GM21390 (cell line): Measurements from ENCODE around the gene RALGPS1.

Source experiments
- ATAC-seq: cut with Tn5 transposase; IDR thresholded peaks from one replicate; pipeline ENCODE4 v1.9.1; 2021; ENCODE audit not compliant: unreplicated experiment

The RALGPS1 gene

DNA sequence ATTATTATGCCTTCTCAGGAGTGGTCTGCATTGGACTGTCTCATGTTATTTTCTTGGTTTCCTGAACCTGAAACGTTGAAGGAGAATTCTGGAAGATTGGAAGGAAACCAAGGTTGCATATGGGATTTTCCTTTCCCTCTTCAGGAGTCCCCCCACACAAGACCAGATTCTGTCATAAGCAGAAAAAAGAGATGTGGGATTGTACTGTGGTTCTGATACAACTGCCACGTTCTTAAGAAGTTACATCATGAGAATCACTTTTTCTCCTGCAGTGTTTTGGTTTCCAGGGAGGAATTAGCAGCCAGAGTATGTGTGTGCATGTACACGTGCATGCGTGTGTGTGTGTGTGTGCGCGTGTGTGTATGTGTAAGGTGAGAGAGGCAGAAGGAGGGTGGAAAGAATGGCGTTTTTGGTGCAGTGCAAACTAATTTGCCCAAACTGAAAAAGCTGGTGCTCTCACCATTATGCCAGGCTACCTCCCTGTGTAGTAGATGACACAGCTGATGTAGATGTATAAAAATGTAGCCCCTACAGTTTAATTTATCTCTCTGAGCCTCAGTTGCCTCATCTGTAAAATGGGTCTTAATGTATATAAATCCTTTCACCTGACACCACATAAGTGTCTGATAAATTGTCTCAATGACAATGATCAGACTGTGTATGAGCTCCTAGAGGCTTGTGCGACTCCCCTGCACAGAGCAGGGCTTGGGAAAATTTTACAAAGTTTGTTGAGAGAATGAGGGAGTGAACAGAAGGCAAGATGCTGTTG lies 38.6 kb downstream of the RALGPS1 start:
- ATAC-seq: no peak

DNA sequence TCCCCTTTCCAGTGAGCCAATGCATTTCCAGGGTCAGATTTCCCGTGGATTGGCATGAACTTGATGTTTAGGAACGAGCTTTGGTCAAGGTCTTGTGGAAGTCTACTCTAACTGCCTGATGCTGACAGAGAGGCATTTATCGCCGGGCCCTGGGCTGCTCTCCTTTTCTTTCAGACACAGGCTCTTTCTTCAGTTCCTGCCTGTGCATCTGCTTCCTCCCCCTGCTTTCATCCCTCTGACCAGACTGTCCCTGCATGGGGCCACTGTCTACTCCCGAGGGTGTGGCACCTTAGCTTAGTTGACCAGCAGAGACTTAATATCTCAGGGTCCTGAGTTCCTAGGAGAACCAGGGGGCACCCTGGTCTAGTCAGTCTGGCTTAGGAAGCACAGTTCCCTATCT lies 41.2 kb downstream of the RALGPS1 start:
- no peak for ATAC-seq

DNA sequence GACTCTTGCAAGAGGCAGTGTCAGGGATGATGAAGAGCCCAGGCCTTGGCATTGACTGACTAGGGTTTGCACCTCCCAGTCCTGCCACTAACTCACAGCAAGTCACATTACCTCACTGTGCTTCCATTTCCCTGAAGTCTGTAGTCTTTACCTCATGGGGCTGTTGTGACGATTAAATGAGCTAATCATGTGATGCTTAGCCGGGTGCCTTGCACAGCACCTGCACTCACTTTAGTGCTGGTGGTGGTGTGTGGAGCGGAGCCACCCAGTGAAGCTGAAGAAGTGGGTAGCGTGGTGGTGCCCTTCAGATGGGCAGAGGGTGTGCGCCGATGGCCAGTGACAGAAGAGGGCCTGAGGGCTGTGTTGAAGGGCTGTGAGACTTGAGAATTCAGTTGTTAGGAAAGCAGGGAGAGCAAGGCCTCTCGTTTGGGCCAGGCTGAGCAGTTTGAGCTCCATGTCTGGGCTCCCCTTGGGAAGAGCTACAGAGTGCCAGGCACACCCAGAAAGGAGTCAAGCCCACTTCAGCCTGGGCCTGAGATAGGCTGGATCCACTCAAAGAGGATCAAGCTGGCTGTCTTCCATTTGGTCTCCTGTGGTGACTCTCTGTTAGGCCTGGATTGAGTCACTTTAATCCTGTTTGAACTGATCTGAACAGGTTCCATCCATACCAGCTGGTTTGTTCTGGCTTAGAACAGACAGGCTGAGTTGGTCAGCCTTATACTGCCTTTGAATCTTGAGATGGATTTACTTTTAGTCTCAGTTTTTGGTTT lies 42.5 kb downstream of the RALGPS1 start:
- ATAC-seq: no peak

DNA sequence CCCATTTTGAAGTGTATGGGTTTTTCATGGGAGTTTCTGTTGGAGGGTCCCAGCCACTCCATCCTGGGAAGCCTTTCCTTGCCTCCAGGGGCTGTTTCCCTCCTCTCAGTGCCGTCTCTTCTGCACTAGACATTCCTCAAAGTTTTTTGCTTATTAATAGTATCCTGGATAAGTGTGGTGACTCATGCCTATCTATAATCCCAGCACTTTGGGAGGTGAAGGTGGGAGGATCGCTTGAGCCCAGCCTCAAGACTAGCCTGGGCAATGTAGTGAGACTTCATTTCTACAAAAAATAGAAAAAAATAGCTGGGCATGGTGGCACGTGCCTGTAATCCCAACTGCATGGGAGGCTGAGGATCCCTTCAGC lies 43.1 kb downstream of the RALGPS1 start:
- ATAC-seq: no peak

DNA sequence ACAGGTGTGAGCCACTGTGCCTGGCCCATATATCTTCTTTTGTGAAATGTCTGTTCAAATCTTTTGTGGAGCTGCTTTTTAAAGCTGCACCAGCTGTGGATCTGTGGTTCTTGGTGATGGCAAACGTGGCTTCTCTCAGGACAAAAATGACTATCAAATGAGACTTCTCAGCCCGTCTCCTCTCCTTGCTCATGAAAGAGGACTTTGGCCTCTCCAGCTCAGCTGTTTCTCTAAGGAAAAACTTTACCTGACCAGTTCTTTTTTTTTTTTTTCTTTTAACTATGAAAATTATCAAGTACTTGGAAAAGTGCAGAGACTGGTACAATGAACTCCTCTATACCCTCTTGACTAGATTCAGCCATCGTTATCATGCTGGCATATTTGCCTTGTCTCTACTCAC lies 44.8 kb downstream of the RALGPS1 start:
- ATAC-seq: no peak

DNA sequence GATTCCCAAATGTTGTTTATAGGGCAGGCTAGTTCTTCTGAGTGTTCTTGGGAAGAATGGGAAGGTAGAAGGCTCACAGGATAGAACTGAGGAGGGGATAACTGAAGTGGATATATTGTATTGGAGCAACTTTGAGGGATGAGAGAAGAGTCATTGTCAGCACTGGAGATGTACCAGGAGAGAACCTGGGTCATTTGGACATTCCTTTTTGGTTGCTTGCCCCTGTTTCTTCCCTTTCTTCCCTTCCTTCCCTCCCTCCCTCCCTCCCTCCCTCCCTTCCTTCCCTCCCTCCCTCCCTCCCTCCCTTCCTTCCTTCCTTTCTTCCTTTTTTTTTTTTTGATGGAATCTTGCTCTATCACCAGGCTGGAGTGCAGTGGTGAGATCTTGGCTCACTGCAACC lies 45.3 kb downstream of the RALGPS1 start:
- no peak for ATAC-seq

DNA sequence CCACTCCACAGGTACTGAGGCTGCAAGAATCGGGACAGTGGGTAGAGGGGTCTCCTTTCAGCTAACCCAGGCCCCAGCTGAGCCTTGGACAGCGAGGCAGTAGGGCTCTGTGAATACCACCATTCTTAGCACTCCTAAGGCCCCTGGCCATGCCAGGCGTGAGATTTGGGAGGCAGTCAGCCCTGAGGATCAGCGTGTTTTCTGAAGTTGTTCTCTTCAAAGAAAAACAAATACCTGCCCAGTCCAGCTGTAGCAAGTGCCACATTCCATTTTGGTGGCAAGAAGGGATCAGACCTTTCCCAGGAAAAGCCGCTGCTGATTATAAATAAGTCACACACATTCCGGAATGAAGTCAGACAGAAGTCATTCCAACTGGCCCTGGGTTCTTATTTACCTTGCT lies 47.8 kb downstream of the RALGPS1 start:
- ATAC-seq: no peak

DNA sequence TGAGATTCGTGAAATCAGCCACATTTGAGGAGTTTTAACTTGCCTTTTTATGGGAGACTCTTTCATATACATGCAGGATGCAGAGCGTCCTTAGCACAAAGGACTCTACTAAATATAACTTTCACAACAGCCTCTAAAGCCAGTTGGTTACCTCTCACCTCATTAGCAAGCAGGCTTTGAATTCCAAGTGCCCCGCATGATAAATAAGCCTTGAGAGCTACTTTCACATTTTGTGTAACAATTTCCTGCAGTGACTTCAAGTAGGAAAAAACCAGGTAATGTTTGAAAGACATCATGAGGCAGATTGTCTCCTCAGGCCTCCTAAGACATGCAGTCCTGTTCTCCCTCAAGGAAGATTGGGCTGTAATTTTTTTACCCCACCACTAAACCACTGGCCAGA lies 50.5 kb downstream of the RALGPS1 start:
- ATAC-seq: no peak

DNA sequence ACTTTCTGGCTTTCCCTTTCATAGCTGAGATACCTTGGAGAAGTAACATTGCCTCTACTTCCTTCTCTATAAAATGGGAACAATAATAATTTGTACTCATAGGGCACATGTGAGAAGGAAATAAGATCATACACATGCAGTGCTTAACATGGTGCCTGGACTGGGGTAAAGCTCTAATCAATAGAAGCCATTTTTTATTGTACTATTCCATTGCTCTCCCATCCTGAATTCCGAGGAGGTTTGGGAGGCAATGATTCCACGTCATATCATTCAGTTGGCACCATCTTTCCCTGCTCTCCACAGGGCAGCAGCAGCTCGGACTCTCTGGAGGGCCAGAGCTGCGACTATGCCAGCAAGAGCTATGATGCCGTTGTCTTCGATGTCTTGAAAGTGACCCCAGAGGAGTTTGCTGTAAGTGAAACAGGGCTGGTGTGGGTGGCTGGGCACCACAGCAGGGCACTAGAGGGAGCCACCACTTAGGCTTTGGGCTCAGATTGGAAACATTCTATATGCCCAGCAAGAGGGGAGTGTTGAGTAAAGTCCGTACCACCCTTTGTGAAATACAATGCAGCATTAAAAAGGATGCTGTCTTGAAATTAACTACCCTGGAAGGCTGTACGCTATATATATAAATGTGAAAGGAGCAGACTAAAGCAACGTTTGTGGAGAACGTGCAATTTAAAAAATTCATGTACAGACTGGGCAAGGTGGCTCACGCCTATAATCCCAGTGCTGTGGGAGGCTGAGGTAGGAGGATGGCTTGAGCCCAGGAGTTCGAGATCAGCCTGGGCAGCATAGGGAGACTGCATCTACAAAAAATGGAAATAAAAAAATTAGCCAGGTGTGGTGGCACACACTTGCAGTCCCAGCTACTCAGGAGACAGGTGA lies 51.2 kb downstream of the RALGPS1 start:
- no peak for ATAC-seq

DNA sequence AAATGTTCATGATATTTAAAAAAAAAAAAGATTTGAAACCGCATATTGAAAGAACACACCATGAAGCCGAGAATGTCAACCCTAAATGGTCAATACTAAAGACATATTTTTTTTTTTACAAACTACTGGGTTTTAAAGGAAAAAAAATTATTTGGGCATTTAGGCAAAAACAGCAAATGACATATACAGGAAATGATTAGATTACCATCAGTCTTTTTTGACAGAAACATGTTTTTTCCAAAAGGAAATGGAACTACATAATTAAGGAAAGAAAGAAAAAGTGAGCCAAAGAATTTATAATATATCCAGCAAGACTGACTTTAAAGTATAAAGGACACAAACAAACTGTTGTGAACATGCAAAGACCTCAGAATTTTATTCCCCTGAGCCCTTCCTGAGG lies 56.7 kb downstream of the RALGPS1 start:
- ATAC-seq: no peak

DNA sequence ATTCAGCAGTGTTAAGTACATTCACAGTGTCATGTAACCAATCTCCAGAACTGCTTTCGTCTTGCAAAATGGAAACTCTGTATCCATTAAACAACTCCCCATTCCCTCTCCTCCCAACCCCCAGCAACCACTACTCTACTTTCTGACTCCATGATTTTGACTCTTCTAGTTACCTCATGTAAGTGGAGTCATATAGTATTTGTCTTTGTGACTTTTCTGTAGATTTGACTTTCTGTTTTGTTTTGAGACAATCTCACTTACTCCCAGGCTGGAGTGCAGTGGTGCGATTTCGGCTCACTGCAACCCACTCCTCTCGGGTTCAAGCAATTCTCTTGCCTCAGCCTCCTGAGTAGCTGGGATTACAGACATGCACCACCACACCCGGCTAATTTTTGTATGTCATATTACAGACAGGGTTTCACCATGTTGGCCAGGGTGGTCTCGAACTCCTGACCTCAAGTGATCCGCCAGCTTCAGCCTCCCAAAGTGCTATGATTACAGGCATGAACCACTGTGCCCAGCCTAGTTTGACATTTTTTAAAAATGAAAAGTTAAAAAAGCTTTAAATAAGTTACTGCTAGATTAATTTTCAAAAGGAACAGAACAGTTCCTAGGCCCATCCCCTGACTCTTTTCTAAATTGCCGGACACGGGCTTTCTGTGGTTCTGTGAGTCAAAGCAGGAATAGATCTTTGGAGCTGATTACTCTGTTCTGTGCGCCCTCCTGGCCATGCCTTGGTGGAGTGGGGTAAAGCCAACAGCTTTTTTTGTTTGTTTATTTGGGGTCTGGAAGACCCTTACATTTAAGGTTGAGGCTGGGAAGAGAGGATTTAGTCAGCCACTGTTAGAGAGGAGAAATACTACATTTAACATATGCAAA lies 59.3 kb downstream of the RALGPS1 start:
- no peak for ATAC-seq

DNA sequence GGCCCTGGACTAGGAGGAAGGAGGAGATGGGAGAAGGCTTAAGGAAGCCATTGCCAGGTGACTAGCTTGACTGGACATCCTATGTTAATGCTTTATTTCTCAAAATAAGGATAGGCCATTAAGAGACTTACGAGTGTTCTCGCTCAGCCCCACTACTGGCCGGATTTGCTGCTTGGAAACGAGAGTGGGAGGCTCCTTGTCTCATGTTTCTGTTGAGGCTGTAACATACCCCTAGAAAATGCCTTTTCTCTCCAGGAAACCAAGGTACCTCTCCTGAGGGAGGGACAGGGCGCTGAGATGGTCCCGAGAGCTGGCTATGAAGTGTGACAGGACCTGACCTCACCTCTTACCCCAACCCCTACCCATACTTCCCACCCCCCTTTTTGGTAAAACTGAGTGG lies 60.0 kb downstream of the RALGPS1 start:
- ATAC-seq: no peak

DNA sequence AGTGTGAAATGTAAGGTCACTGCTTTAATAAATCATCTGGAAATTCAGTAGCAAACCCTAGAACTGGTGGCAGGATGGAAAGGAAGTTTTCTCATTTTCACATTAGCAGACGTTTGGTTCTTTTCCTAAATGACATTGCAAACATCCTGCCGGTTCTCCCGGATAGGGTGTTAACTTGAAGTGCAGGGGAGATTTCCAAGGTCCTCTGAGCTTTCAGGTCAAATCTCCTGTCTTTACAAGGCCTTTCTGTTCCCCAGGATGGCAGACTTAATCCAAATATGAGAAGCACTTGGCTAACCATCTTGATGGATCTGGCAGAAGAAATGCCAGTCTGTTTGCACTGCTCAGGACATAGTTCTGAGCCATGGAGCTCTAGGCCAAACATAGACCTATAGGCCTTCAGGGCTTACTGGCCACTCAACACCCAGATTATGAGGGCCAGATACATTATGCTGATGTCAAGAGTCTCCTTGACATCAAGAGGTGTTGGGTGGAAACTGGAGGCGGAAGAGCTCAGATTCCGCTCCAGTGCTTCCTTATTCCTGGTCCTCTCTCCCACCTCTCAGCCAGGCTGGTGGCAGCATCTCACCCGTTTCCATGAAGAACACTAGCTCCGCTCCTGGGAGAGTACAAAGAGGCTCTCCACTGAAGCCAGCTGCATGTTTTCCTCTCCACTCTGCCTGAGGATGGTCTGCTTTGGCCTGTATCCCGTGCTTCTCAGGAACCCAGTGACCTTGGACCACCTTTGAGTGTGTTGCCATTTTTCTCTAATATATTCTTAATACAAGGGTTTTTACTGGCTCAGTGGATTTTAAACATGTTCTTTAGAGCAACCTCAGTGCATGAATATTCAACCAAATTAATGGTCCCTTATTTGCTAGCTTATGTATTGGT lies 61.0 kb downstream of the RALGPS1 start:
- ATAC-seq: no peak

DNA sequence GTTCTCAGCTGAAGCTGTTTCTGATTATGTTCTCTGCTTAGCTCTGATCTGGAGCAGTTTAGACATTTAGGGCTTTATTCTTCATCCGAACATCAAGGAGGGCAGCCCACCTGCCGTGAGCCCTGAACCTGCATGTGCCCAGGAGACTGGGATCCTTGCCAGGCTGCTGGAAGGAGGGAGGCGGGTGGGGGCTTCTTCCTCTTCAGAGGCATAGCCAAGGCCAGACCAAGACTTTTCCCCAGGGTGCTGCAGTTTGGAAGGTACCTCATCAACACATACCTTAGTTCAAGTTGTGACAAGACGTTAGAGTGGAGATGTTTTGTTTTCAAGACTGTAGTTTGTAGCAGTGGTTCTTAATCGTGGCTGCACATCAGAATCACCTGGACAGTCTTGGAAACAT lies 64.9 kb downstream of the RALGPS1 start:
- no peak for ATAC-seq

DNA sequence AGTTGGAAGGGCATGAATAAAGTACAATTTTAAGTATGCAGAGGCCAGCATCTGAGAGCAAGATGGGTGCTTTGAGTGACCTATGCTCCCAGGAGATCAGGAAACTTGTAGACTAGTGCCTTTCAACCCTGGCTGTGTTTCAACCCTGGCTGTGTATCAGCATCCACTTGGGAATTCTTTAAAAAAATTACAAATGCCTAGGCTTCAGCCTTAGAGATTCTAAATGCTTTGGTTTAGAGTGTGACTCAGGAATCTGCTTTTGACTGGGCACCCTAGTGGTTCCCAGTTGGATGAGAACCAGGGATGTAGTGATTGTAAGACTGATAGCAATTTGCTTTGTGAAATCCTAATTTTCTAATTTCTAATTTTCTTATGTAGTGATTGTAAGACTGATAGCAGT lies 65.6 kb downstream of the RALGPS1 start:
- ATAC-seq: no peak

DNA sequence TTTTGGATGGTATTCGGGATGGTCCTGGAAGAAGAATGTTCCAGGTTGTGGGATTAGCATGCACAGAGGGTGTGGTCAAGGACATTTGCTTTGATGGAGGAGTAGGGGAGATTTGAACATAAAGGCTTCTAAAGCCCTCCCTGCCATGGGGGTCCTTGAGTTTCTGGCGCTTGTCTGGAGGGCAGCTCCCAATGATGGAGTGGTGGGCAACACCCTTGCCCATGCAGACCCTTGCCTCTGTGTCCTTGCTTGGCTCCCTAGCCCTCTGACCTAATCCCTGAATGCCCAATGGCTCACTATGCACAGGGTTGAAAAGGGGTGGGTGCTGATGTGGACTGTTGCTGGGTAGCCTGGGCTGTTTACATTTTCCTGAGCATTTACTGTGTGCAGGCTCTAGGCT lies 66.6 kb downstream of the RALGPS1 start:
- ATAC-seq: no peak

DNA sequence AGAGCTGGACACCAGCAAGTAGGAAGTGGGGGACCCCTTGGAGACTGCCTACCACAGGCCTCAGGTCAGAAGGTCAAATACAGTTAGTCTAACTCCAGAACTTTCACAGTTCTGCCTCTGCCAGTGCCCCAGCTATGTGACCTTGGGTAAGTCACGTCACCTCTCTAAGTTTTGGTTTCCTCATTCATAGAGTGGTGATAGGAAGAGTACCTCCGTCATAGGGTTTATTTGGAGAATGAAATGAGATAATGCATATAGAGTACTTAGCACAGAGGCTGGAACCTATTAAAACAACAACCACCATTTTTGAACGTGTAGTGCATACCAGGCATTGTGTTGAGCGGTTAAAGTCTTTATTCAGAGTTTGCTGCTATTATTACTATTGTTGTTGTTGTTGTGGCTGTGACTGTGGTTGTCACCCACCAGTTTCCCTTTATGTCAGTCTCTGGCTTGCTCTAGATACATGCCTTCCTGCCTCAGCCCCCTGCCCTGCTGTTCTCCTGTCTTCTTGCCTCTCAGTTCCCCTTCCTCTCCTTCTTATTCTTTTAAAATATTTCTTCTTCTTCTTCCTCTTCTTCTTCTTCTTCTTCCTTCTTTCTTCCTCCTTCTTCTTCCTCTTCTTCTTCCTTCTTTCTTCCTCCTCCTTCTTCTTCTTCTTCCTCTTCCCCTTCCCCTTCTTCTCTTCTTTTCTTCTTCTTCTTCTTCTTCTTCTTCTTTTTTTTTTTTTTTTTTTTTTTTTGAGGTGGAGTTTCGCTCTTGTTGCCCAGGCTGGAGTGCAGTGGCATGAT lies 67.8 kb downstream of the RALGPS1 start:
- no peak for ATAC-seq

DNA sequence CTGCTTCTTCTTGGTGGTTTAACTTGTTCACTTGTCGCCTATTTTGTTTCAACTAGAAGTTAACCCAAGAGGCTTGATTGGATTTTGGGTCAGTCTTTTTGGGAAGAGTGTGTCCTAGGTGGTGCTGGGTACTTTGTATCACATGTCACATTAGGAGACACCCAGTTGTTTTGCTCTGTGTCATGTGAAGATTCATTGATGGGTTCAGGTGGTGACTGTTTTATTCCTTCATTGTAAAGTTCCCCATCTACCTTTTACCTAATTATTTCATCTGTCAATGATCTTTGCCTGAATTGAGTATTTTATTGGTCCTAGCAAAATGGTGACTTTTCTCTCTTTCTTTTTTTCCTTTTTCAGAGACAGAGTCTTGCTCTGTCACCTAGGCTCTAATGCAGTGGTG lies 69.2 kb downstream of the RALGPS1 start:
- no peak for ATAC-seq

DNA sequence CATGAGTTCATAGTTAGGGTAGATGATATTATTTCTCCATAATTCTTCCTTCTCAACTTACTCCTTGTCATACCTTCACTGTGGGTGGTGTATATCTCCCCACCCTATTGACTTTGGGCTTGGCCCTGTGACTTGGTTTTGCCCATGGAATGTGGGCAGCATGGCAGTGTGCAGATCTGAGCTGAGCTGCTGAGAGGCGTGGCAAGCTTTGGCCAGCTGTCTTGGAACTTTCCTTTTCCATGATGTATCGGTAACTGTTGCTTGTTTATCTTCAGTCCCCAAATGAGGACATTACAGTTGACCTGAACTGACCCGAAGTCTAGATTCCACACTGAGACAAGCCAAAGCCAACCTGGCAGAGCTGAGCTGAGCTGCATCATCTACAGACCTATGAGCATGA lies 70.4 kb downstream of the RALGPS1 start:
- no peak for ATAC-seq
